ENCODE results near the gene TRIAP1. TPM values are rescaled to one million over a fixed set of nuclear protein-coding genes. Genes with fewer than 3 reads are reported as not detected.

TRIAP1 gene
- polyA plus RNA-seq, 4 donors, result 29.5 to 36.6 (median 34.3) TPM

DNA sequence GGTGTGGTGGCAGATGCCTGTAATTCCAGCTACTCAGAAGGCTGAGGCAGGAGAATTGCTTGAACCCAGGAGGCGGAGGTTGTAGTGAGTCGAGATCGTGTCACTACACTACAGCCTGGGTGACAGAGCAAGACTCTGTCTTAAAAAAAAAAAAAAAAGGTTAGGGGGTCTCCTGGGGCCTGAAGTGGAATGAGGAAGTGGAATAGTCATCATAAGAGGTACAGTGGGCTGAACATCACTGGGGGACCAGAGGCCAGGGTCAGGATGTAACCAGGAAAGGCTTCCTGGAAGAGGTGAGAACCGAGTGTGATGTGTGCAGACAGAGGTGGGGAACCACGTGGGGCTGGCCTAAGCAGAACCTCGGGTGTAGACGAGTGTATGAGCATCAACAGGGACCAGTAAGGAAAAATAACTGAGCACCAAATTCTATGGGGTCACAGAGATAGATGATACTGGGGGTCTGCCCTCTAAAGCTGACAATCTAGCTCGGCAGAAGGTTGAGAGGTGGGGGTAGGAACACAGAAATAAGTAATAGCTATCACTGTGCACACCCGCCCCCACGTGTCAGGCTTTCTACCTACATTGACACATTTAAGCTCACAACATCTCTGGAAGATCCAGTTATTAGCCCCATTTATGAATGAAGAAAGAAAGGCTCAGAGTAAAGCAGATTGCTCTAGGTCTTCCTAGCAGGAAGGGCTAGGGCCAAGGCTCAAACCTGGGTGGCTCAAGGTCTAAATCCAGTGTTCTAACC lies 13.2 kb downstream of the TRIAP1 start:
- WGBS, 3 donors, result 64 to 76% (median 65%) methylated on average over 10 of the region's 10 CpGs
- FAIRE-seq, result no peak
- no peak for DNase-seq

DNA sequence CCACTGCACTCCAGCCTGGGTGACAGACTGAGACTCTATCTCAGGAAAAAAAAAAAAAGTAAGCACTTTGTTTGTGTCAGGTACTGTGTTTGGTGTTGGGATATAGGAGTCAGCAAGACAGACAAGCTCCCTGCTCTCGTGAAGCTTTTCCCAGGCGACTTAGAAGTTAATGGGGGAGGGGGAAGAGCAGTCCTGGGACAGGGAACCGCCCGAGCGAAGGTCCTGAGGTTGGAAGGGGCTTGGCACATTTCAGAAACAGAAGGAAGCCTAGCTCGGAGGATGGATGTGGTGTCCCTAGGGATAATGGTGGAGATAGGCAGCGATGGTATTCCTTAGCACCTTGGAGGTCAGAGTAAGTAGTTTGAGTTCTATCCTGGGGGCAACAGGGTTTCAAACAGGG lies 16.8 kb downstream of the TRIAP1 start:
- no peak overlapping the region for H3K27ac ChIP-seq (ENCODE audit: low read depth in 1 of 3, low read length in 2 of 3)
- H3K4me3 ChIP-seq (ENCODE audit: low read depth in 1 of 3, low read length in 3 of 3), result no peak overlapping the region
- FAIRE-seq (no peak), DNase-seq (peak in 1 of 2 donors; percentile 48)
- no peaks in the 10 kb centered on the region for H3K36me3 ChIP-seq (ENCODE audit: control insufficient read depth in 3 of 3, insufficient read depth in 2 of 3, low read depth in 1 of 3, low read length in 3 of 3)
- H3K9me3 ChIP-seq (ENCODE audit: control insufficient read depth in 2 of 2, insufficient read depth in 1 of 2, low read depth in 1 of 2, low read length in 1 of 2), result peaks cover 0 to 3% of the 10 kb centered on the region in 2 donors
- 26 to 49% (median 45%) methylated on average over 7 of the region's 7 CpGs for WGBS, 3 donors
- H3K4me1 ChIP-seq (ENCODE audit: control insufficient read depth in 3 of 3, insufficient read depth in 2 of 3, low read depth in 1 of 3, low read length in 2 of 3), result peaks cover 0 to 10% (median 0%) of the 10 kb centered on the region in 3 donors
- H3K27me3 ChIP-seq (ENCODE audit: control insufficient read depth in 3 of 3, insufficient read depth in 3 of 3, low read length in 3 of 3), result peaks cover 0 to 3% (median 0%) of the 10 kb centered on the region in 3 donors

More for the DNA sequence above, 13.2 kb downstream of the TRIAP1 start:
- Histone ChIP-seq H3K4me1 (ENCODE audit: control insufficient read depth in 3 of 3, insufficient read depth in 2 of 3, low read depth in 1 of 3, low read length in 2 of 3) (peaks cover 0 to 14% (median 0%) of the 10 kb centered on the region in 3 donors), H3K36me3 (ENCODE audit: control insufficient read depth in 3 of 3, insufficient read depth in 2 of 3, low read depth in 1 of 3, low read length in 3 of 3) (no peaks in the 10 kb centered on the region), H3K27me3 (ENCODE audit: control insufficient read depth in 3 of 3, insufficient read depth in 3 of 3, low read length in 3 of 3) (peaks cover 0 to 3% (median 0%) of the 10 kb centered on the region in 3 donors), H3K4me3 (ENCODE audit: low read depth in 1 of 3, low read length in 3 of 3) (no peak overlapping the region), H3K9me3 (ENCODE audit: control insufficient read depth in 2 of 2, insufficient read depth in 1 of 2, low read depth in 1 of 2, low read length in 1 of 2) (peaks cover 0 to 3% of the 10 kb centered on the region in 2 donors), H3K27ac (ENCODE audit: low read depth in 1 of 3, low read length in 2 of 3) (no peak overlapping the region)

DNA sequence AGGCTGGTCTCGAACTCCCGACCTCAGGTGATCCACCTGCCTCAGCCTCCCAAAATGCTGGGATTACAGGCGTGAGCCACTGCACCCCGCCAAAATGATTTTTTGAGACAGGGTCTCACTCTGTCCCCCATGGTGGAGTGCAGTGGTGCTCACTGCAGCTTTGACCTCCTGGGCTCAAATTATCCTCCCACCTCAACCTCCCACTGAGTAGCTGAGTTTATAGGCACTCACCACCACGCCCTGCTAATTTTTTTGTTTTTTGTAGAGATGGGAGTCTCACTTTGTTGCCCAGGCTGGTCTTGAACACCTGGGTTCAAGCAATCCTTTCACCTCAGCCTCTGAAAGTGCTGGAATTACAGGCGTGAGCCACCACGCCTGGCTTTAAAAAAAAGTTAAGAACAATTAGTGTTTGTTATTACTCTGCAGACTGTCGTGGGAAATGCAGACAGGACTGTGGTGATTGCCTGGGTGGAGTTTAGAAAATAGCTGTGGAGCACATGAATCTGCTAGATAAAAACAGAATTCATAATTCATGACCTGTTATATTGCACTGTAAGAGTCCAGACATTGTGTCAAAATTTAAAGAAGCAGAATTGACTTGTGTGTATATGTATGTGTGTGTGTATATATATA lies 17.5 kb downstream of the TRIAP1 start:
- WGBS, 3 donors, result 38 to 57% (median 47%) methylated on average over 8 of the region's 8 CpGs
- peaks cover 0 to 3% of the 10 kb centered on the region in 2 donors for H3K9me3 ChIP-seq (ENCODE audit: control insufficient read depth in 2 of 2, insufficient read depth in 1 of 2, low read depth in 1 of 2, low read length in 1 of 2)
- no peak for FAIRE-seq
- H3K4me1 ChIP-seq (ENCODE audit: control insufficient read depth in 3 of 3, insufficient read depth in 2 of 3, low read depth in 1 of 3, low read length in 2 of 3), result peaks cover 0 to 10% (median 0%) of the 10 kb centered on the region in 3 donors
- H3K4me3 ChIP-seq (ENCODE audit: low read depth in 1 of 3, low read length in 3 of 3), result no peak overlapping the region
- no peaks in the 10 kb centered on the region for H3K36me3 ChIP-seq (ENCODE audit: control insufficient read depth in 3 of 3, insufficient read depth in 2 of 3, low read depth in 1 of 3, low read length in 3 of 3)
- DNase-seq, result peak; percentile 49 to 54
- H3K27ac ChIP-seq (ENCODE audit: low read depth in 1 of 3, low read length in 2 of 3), result peak overlapping the region in 1 of 3 donors; percentile 33
- peaks cover 0 to 3% (median 0%) of the 10 kb centered on the region in 3 donors for H3K27me3 ChIP-seq (ENCODE audit: control insufficient read depth in 3 of 3, insufficient read depth in 3 of 3, low read length in 3 of 3)

DNA sequence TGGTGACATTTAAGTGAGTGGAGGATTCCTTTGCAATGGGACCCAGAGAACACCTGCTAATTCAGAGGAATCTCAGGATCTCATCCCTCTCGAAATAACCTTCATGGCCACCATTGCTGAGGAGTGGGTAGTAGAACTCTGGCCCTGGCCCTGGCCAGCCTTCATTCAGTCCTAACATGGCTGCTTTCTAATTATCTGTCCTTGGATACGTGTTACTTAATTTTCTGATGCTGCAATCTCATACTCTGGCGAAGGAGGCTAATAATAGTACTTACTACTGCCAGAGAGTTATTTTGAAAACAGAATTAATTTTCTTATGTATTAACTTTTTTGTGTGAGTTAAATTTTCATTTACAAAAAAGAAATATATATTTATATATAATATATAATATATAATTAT lies 20.4 kb downstream of the TRIAP1 start:
- Histone ChIP-seq H3K36me3 (ENCODE audit: control insufficient read depth in 3 of 3, insufficient read depth in 2 of 3, low read depth in 1 of 3, low read length in 3 of 3) (no peaks in the 10 kb centered on the region), H3K9me3 (ENCODE audit: control insufficient read depth in 2 of 2, insufficient read depth in 1 of 2, low read depth in 1 of 2, low read length in 1 of 2) (peaks cover 0 to 3% of the 10 kb centered on the region in 2 donors), H3K4me3 (ENCODE audit: low read depth in 1 of 3, low read length in 3 of 3) (no peak overlapping the region), H3K27me3 (ENCODE audit: control insufficient read depth in 3 of 3, insufficient read depth in 3 of 3, low read length in 3 of 3) (no peaks in the 10 kb centered on the region), H3K27ac (ENCODE audit: low read depth in 1 of 3, low read length in 2 of 3) (no peak overlapping the region), H3K4me1 (ENCODE audit: control insufficient read depth in 3 of 3, insufficient read depth in 2 of 3, low read depth in 1 of 3, low read length in 2 of 3) (peaks cover 0 to 10% (median 0%) of the 10 kb centered on the region in 3 donors)
- no peak for DNase-seq
- 90 to 93% (median 90%) methylated on average over 3 of the region's 3 CpGs for WGBS, 3 donors
- no peak for FAIRE-seq

DNA sequence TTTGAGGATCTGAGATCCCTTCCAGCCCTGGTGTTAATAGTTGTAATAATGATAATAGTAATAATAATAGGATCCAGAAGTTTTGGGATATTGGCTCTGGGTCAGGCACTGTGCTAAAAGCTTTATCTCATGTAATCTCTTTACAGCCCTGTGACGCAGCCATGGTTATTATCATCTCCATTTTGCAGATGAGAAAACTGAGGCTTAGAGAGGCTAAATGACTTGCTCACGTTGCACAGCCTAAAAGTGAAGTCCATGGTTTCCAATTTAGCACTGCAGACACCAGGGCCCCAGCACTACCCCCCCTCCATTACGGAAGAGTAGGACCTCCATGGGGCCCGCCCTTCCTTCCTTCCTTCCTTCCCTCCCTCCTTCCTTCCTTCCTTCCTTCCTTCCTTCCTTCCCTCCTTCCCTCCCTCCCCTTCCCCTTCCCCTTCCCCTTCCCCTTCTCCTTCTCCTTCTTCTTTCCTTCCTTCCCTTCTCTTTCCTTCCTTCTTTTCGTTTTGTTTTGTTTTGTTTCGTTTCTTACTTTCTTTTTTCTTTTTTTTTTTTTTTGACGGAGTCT lies 23.2 kb downstream of the TRIAP1 start:
- Histone ChIP-seq H3K4me3 (ENCODE audit: low read depth in 1 of 3, low read length in 3 of 3) (no peak overlapping the region), H3K27ac (ENCODE audit: low read depth in 1 of 3, low read length in 2 of 3) (no peak overlapping the region), H3K36me3 (ENCODE audit: control insufficient read depth in 3 of 3, insufficient read depth in 2 of 3, low read depth in 1 of 3, low read length in 3 of 3) (no peaks in the 10 kb centered on the region), H3K27me3 (ENCODE audit: control insufficient read depth in 3 of 3, insufficient read depth in 3 of 3, low read length in 3 of 3) (no peaks in the 10 kb centered on the region), H3K4me1 (ENCODE audit: control insufficient read depth in 3 of 3, insufficient read depth in 2 of 3, low read depth in 1 of 3, low read length in 2 of 3) (no peaks in the 10 kb centered on the region), H3K9me3 (ENCODE audit: control insufficient read depth in 2 of 2, insufficient read depth in 1 of 2, low read depth in 1 of 2, low read length in 1 of 2) (no peaks in the 10 kb centered on the region)
- FAIRE-seq, result no peak
- DNase-seq, result no peak
- 48 to 74% (median 63%) methylated on average over 6 to 7 of the region's 7 CpGs for WGBS, 3 donors

DNA sequence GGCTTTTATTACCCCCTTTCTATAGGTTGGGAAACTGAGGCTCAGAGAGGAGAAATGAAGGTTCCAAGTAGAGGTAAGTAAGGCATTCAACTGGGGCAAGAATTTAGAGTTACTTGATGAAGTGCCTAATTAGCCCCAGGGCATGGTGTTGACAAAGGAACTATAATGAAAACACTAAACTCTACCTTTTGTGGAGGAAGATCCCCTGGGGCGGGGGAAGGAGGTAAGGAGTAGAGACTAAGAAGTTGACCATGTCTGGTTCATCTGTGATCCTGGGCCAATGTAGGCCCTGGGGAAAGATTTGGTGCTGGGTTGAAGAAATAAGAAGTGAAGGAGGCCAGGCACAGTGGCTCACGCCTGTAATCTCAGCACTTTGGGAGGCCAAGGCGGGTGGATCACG lies 24.5 kb downstream of the TRIAP1 start:
- no peaks in the 10 kb centered on the region for H3K27me3 ChIP-seq (ENCODE audit: control insufficient read depth in 3 of 3, insufficient read depth in 3 of 3, low read length in 3 of 3)
- DNase-seq (no peak), FAIRE-seq (no peak)
- H3K9me3 ChIP-seq (ENCODE audit: control insufficient read depth in 2 of 2, insufficient read depth in 1 of 2, low read depth in 1 of 2, low read length in 1 of 2), result no peaks in the 10 kb centered on the region
- no peaks in the 10 kb centered on the region for H3K36me3 ChIP-seq (ENCODE audit: control insufficient read depth in 3 of 3, insufficient read depth in 2 of 3, low read depth in 1 of 3, low read length in 3 of 3)
- 83 to 90% (median 89%) methylated on average over 4 of the region's 4 CpGs for WGBS, 3 donors
- no peaks in the 10 kb centered on the region for H3K4me1 ChIP-seq (ENCODE audit: control insufficient read depth in 3 of 3, insufficient read depth in 2 of 3, low read depth in 1 of 3, low read length in 2 of 3)
- H3K27ac ChIP-seq (ENCODE audit: low read depth in 1 of 3, low read length in 2 of 3), result no peak overlapping the region
- H3K4me3 ChIP-seq (ENCODE audit: low read depth in 1 of 3, low read length in 3 of 3), result no peak overlapping the region

DNA sequence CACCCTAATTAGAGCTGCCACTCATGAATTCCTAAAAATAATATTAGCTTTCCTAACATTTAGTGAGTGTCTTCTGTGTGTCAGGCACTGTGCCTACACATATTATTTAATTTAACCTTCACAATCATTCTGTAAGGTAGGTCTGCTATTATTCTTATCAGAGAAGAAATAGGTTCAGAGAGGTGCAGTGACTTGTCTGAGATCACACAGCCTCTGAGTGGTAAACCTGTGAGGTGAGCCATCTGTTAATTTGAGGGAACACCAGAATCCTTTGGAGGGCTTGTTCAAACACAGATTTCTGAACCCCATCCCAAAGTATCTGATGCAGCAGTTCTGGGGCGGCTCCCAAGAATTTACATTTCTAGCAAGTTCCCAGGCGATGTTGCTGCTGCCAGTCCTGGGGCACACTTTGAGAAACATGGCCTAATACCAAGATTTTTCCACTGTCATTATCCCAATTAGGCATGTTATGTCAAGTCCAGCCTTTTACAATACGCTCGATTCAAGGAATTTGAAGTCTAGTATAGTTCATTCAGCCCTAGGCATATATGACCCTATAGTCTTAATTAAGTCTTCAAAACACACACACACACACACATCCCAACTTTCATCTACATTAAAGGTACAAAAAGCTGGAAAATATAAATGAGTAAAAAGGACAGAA lies 28.1 kb downstream of the TRIAP1 start:
- Histone ChIP-seq H3K4me1 (ENCODE audit: control insufficient read depth in 3 of 3, insufficient read depth in 2 of 3, low read depth in 1 of 3, low read length in 2 of 3) (peaks cover 0 to 12% (median 0%) of the 10 kb centered on the region in 3 donors), H3K27ac (ENCODE audit: low read depth in 1 of 3, low read length in 2 of 3) (no peak overlapping the region), H3K9me3 (ENCODE audit: control insufficient read depth in 2 of 2, insufficient read depth in 1 of 2, low read depth in 1 of 2, low read length in 1 of 2) (no peaks in the 10 kb centered on the region), H3K27me3 (ENCODE audit: control insufficient read depth in 3 of 3, insufficient read depth in 3 of 3, low read length in 3 of 3) (no peaks in the 10 kb centered on the region), H3K4me3 (ENCODE audit: low read depth in 1 of 3, low read length in 3 of 3) (no peak overlapping the region), H3K36me3 (ENCODE audit: control insufficient read depth in 3 of 3, insufficient read depth in 2 of 3, low read depth in 1 of 3, low read length in 3 of 3) (no peaks in the 10 kb centered on the region)
- no peak for FAIRE-seq
- DNase-seq, result no peak
- WGBS, 3 donors, result 89 to 90% (median 89%) methylated on average over 4 of the region's 4 CpGs

DNA sequence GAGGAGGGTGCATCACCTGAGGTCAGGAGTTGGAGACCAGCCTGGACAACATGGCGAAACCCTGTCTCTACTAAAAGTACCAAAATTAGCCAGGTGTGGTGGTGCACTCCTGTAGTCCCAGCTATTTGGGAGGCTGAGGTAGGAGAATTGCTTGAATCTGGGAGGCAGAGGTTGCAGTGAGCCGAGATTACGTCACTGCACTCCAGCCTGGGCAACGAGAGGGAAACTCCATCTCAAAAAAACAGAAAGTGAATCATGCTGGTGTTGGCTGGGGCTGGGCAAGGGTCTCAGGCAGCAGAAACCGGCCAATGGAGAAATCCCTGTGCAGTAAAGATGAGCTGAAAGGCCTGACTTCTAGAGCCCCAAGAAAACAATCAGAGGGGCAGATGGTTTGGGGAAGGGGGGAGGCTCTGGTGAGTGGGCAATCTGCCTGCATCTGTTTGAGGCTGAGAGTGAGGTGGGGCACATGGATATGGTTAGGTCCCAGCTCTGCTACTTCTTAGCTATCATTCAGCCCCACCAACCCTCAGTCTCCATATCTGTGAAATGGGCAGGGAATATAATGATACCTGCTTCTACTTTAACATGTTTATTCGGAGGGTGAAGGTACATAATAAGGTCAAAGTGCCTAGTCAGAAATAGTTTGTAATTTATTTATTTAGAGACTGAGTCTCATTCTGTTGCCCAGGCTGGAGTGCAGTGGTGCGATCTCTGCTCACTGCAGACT lies 29.5 kb downstream of the TRIAP1 start:
- H3K9me3 ChIP-seq (ENCODE audit: control insufficient read depth in 2 of 2, insufficient read depth in 1 of 2, low read depth in 1 of 2, low read length in 1 of 2), result no peaks in the 10 kb centered on the region
- H3K36me3 ChIP-seq (ENCODE audit: control insufficient read depth in 3 of 3, insufficient read depth in 2 of 3, low read depth in 1 of 3, low read length in 3 of 3), result no peaks in the 10 kb centered on the region
- peaks cover 0 to 12% (median 0%) of the 10 kb centered on the region in 3 donors for H3K4me1 ChIP-seq (ENCODE audit: control insufficient read depth in 3 of 3, insufficient read depth in 2 of 3, low read depth in 1 of 3, low read length in 2 of 3)
- FAIRE-seq, result no peak
- no peak overlapping the region for H3K4me3 ChIP-seq (ENCODE audit: low read depth in 1 of 3, low read length in 3 of 3)
- WGBS, 3 donors, result 74 to 79% (median 76%) methylated on average over 7 of the region's 7 CpGs
- H3K27me3 ChIP-seq (ENCODE audit: control insufficient read depth in 3 of 3, insufficient read depth in 3 of 3, low read length in 3 of 3), result no peaks in the 10 kb centered on the region
- DNase-seq, result no peak
- no peak overlapping the region for H3K27ac ChIP-seq (ENCODE audit: low read depth in 1 of 3, low read length in 2 of 3)

All from small intestine (tissue), 7 donors.